ENCODE measurements around the gene ARHGAP28. TPM values are rescaled to one million over a fixed set of nuclear protein-coding genes. Genes with fewer than 3 reads are reported as not detected.

Gene ARHGAP28
- total RNA-seq, 2 donors from 2014 or later = 0.41 to 1.8 TPM

GRCh38 chr18:6741232-6741663, 11.7 kb downstream of the ARHGAP28 start:
- ATAC-seq (ENCODE audit: insufficient number of reproducible peaks, low FRiP score, low read depth) (no peak), DNase-seq (ENCODE audit: low spot score) (no peak)
- Histone ChIP-seq H3K4me1 (ENCODE audit: control insufficient read depth in 1 of 2, low read depth in 2 of 2) (no peaks in the 10 kb centered on the region), H3K27me3 (replicated peaks; ENCODE audit: insufficient read depth) (no peaks in the 10 kb centered on the region), H3K9me3 (no peaks in the 10 kb centered on the region), H3K27ac (no peak overlapping the region), H3K4me3 (no peak overlapping the region), H3K36me3 (no peaks in the 10 kb centered on the region)
- no peak for TF ChIP-seq CTCF (IDR thresholded peaks at IDR 0.05)

DNA sequence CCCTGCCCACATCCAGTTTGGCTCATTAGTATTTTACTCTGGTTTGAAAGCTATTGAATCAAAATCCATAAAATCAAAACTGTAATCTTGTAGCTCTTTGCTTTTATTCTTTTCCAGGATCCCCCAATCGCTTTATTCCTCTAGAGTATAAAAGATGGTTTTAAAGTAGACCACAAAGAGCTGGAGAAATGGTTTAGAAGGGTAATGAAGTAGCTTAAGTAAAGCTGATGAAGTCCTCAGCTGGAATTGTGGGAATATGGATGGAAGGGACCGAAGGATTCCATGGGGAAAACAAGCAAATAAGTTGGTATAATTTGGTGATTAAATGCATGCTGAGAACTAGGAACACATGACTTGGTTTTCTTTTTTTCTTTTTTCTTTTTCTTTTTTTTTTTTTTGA, 12.3 kb downstream of the ARHGAP28 start:
- no peak for DNase-seq (ENCODE audit: low spot score)
- Histone ChIP-seq H3K4me3 (no peak overlapping the region), H3K9me3 (no peaks in the 10 kb centered on the region), H3K36me3 (no peaks in the 10 kb centered on the region), H3K27me3 (replicated peaks; ENCODE audit: insufficient read depth) (no peaks in the 10 kb centered on the region), H3K27ac (no peak overlapping the region), H3K4me1 (ENCODE audit: control insufficient read depth in 1 of 2, low read depth in 2 of 2) (no peaks in the 10 kb centered on the region)
- TF ChIP-seq CTCF (IDR thresholded peaks at IDR 0.05) = no peak
- ATAC-seq (ENCODE audit: insufficient number of reproducible peaks, low FRiP score, low read depth) = no peak

DNA sequence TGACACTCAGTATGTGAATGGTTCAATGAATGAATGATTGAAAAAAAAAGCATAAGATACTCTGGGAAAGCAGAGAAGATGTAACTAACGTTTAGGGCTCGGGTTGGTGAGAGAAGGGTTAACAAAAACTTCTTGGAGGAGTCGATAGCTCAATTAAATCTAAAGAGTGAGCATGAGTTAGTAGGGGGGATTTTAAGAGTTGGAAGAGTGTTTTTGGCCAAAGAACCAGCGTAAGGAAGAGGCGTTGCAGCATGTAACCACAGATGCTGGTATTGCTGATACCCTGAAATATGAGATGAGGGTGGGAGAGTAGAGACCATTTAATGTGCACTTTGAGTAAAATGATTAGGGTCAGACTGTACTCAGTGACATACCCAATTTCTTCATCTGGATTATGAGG, 14.5 kb downstream of the ARHGAP28 start:
- H3K4me1 ChIP-seq (ENCODE audit: control insufficient read depth in 1 of 2, low read depth in 2 of 2) = no peaks in the 10 kb centered on the region
- H3K9me3 ChIP-seq = no peaks in the 10 kb centered on the region
- ATAC-seq (ENCODE audit: insufficient number of reproducible peaks, low FRiP score, low read depth) (no peak), DNase-seq (ENCODE audit: low spot score) (no peak)
- H3K4me3 ChIP-seq = no peak overlapping the region
- no peak for TF ChIP-seq CTCF (IDR thresholded peaks at IDR 0.05)
- no peaks in the 10 kb centered on the region for H3K27me3 ChIP-seq (replicated peaks; ENCODE audit: insufficient read depth)
- no peak overlapping the region for H3K27ac ChIP-seq
- no peaks in the 10 kb centered on the region for H3K36me3 ChIP-seq

GRCh38 chr18:6744816-6745455, 15.4 kb downstream of the ARHGAP28 start:
- DNase-seq (ENCODE audit: low spot score) = no peak
- ATAC-seq (ENCODE audit: insufficient number of reproducible peaks, low FRiP score, low read depth) = no peak

DNA sequence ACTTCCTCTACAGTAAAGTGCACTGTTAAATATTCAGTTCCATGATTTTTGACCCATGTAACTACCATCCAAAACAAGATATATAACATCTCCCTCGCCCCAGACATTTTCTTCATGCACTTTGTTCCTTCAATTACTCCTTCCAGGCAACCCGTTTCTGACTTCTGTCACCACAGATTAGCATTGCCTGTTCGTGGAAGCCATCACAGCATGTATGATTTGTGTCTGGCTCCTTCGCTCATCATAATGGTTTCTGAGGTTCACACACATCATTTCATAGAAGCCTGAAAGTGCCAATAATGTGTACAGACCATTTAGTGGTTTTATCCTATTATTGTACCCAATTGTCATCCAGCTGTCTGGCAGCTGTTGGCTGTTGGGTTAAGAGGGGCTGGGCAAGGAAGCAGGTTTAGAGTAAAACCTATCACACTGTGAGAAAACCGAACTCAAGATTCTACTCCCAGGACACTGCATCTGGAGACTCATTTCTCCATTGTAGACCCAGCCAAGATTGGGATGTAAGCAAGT, 16.1 kb downstream of the ARHGAP28 start:
- H3K27ac ChIP-seq = no peak overlapping the region
- H3K4me1 ChIP-seq (ENCODE audit: control insufficient read depth in 1 of 2, low read depth in 2 of 2) = no peaks in the 10 kb centered on the region
- DNase-seq (ENCODE audit: low spot score) (no peak), ATAC-seq (ENCODE audit: insufficient number of reproducible peaks, low FRiP score, low read depth) (no peak)
- H3K4me3 ChIP-seq = no peak overlapping the region
- TF ChIP-seq CTCF (IDR thresholded peaks at IDR 0.05) = no peak
- no peaks in the 10 kb centered on the region for H3K9me3 ChIP-seq
- no peaks in the 10 kb centered on the region for H3K27me3 ChIP-seq (replicated peaks; ENCODE audit: insufficient read depth)
- H3K36me3 ChIP-seq = no peaks in the 10 kb centered on the region

More at GRCh38 chr18:6744816-6745455, 15.4 kb downstream of the ARHGAP28 start:
- no peak for TF ChIP-seq CTCF (IDR thresholded peaks at IDR 0.05)
- Histone ChIP-seq H3K9me3 (no peaks in the 10 kb centered on the region), H3K4me3 (no peak overlapping the region), H3K36me3 (no peaks in the 10 kb centered on the region), H3K27ac (no peak overlapping the region), H3K27me3 (replicated peaks; ENCODE audit: insufficient read depth) (no peaks in the 10 kb centered on the region), H3K4me1 (ENCODE audit: control insufficient read depth in 1 of 2, low read depth in 2 of 2) (no peaks in the 10 kb centered on the region)
